ENCODE measurements around the gene TOR2A. TPM values are rescaled to one million over a fixed set of nuclear protein-coding genes. Genes with fewer than 3 reads are reported as not detected.
"Not testable (repeated sequence)": the region's sequence is repeated elsewhere in the genome, so short reads cannot be mapped to it uniquely, and the experiment has no call there.

TOR2A gene
- total RNA-seq, 1 experiment from 2014 or later: 27.7 TPM

DNA sequence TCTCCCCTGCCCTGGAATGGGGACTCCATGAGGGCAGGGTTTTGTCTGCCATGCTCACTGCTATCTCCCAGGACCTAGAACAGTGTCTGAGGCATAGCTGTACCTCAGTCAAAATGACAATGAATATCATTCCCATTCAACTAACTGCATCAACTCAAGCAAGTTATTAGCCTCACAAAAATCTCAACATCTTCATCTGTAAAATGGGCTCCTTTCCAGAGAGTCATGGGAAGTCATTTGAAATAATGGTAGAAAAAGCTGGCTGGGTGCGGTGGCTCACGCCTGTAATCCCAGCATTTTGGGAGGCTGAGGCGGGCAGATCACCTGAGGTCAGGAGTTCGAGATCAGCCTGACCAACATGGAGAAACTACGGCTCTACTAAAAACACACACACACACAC, 34.0 kb upstream of the TOR2A start:
- DNase-seq (ENCODE audit: low read depth): no peak

DNA sequence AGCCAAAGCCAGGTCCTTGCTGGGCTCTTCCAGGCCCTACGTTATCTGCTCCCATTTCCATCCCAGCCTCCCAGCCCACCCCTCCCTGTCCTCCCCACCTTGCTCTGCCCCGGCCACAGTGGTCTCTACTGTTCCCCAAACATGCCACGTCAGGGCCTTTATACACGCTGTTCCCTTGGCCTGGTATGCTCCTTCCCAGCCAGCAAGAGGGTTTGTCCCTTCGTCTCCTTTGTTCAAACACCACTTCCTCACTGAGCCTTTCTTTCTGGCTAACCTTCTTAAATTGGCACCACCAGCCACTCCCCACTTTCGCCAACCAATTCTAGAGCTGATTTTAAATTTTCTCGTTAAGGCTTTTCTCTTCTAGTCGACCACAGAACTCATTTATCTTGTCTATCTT, 33.6 kb upstream of the TOR2A start:
- DNase-seq (ENCODE audit: low read depth): no peak

DNA sequence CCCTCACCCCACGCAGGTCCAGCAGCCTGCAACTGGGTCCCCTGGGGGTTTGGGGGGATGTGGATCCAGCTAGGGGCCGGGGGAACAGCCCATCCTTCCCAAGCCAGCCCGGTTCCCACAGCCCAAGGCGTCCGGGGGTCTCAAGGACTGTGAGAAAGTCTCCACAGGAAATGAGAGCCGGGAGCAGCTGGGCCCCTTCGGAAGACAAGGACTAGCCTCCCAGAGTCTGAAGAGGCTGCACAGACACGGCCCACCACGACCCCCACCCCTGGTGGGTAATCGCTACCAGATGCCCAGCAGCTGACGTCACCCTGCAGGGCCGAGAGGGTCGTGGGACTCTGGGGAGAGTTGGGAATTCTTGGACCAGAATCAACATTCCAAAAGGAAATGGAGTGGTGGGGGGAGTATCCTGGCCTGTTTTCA, 32.8 kb upstream of the TOR2A start:
- no peak for DNase-seq (ENCODE audit: low read depth)

DNA sequence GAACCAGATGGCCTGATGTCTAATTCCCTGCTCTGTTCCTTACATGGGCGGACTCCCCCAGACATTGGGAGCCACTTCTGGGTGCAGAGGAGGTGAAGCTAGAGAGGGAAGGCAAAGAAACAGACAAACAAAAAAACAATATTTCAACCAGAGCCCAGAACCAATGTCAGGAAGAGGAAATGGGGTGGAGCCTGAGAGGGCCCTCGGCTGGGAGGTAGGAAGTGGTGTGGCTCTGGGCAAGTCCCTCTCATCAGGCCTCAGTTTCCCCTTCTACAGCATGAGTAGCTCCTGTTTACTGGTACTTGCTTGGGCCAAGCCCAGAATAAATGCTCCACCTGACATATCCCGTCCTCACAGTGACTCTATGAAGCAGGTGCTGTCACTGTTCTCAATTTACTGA, 32.3 kb upstream of the TOR2A start:
- DNase-seq (ENCODE audit: low read depth): no peak

- no peak for DNase-seq (ENCODE audit: low read depth)
Measured at GRCh38 chr9:127765418-127765817, 30.3 kb upstream of the TOR2A start.

GRCh38 chr9:127763918-127764384, 28.9 kb upstream of the TOR2A start:
- DNase-seq (ENCODE audit: low read depth): peak; percentile 35

DNA sequence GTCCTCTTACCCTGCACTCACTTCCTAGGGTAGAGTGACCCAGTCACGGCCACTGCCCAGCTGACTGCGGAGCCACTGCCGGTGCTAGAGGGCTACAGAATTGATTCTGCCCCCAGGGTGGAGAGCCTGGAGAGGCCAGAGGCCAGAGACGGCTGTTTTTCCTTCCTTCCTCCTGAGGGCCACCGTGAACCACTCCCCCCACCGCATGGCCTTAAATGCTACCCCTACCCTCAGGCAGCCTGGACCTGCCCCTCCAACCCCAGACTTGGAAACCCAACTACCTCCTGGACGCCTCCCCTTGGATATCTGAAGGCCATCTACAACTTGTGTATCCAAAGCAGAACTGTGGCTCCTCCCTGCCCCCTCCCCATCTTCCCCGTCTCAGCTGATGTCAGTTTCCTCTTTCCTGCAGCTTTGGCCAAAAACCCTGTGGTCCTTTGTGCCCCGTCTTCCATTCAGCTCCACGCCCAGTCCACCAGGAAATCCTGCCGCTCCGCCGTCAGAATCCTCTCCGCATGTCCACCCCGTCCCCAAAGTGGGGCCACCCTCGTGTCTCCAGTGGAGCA, 27.1 kb upstream of the TOR2A start:
- DNase-seq (ENCODE audit: low read depth): no peak

GRCh38 chr9:127761491-127761956, 26.4 kb upstream of the TOR2A start:
- no peak for DNase-seq (ENCODE audit: low read depth)

DNA sequence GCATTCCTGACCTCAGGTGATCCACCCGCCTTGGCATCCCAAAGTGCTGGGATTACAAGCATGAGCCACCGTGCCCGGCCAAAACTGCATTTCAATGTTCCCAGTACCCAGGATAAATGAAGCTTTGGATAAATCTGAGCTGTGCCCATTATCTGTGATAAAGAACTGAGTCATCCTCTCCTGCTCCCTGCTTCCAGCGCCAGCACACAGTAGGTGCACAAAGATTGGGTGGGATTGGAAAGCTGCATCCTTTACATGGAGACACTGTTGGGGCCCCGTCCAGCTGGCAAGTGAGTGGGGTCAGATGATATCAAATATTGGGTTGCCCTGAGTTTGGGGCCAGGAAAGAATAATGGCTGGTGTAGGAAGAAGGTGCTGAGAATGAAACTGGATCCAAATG, 26.0 kb upstream of the TOR2A start:
- DNase-seq (ENCODE audit: low read depth): no peak

GRCh38 chr9:127758843-127759242, 23.7 kb upstream of the TOR2A start:
- no peak for DNase-seq (ENCODE audit: low read depth)

GRCh38 chr9:127756776-127757175, 21.7 kb upstream of the TOR2A start:
- DNase-seq (ENCODE audit: low read depth): not testable (repeated sequence)

GRCh38 chr9:127756233-127756632, 21.1 kb upstream of the TOR2A start:
- DNase-seq (ENCODE audit: low read depth): no peak

- DNase-seq (ENCODE audit: low read depth): no peak
Measured at GRCh38 chr9:127755061-127756060, 20.3 kb upstream of the TOR2A start.

GRCh38 chr9:127754099-127755060, 19.3 kb upstream of the TOR2A start:
- DNase-seq (ENCODE audit: low read depth): no peak

- DNase-seq (ENCODE audit: low read depth): no peak
Measured at GRCh38 chr9:127753622-127754021, 18.5 kb upstream of the TOR2A start.

- DNase-seq (ENCODE audit: low read depth): no peak
Measured at GRCh38 chr9:127753148-127753547, 18.1 kb upstream of the TOR2A start.

DNA sequence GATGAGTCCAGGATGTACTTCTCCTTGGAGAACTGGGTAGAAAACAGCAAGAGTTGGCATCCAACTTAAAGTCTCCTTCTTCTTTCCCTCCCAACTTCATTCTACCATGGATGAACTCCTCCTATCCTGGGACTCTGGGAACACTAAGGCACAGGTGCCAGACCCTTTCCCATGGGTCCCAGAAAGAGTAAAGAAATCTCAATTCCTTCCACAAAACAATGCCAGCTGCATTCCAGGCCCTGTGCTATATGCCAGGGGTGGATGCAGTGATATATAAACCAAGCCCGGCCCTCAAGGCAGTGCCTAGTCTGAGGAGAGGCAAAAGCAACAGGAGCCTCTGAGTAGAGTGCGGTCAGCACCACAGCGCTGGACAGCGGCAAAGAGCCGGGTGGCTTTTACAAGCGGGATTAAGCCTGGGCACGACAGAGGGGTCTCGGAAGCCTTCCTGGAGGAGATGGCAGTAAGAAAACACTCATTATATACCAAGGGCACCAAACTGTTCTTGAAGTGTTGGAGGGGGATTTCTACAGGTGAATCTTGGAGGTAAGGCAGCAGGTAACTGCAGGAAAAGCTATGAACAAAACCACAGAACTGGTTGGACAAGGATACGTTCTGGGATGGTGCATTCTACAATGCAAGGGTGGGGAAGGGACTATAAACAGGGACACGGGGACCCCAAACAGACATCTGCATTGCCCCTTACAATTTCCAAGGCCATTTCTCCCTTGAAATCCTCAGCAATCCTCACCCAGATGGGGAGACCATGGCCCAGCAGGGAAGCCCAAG, 16.4 kb upstream of the TOR2A start:
- DNase-seq (ENCODE audit: low read depth): no peak

DNA sequence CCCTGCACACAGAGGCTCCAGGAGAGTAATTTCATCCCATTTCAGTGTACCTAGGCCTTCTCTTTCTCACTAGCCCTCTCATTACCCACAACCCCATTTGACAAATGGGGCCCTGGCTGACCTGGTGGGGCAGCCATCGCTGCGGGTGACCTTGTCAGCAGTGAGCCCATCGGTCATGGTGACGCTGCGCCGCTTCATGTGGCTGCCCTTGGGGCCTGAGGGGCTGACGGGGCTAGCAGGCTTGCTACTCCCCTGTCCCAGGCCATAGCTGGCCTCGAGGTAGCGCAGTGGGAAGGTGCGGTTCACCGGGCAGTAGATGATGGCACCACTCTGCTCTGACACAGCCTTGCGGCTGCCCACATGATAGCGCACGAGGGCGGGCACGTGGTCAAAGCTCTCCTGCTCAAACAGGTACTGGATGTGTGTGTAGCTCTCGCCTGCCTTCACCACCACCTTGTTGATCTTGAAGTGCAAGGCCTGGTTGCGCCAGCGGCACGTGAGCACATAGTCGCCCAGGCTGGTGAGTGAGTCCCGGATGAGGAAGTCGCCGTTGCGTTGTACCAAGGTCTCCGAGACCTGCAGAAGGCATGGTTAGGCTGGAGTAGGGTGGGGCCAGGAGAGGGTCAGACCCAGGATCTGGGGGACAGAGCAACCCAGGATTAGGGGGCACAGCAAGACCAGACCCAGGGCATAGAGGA, 14.1 kb upstream of the TOR2A start:
- no peak for DNase-seq (ENCODE audit: low read depth)

DNA sequence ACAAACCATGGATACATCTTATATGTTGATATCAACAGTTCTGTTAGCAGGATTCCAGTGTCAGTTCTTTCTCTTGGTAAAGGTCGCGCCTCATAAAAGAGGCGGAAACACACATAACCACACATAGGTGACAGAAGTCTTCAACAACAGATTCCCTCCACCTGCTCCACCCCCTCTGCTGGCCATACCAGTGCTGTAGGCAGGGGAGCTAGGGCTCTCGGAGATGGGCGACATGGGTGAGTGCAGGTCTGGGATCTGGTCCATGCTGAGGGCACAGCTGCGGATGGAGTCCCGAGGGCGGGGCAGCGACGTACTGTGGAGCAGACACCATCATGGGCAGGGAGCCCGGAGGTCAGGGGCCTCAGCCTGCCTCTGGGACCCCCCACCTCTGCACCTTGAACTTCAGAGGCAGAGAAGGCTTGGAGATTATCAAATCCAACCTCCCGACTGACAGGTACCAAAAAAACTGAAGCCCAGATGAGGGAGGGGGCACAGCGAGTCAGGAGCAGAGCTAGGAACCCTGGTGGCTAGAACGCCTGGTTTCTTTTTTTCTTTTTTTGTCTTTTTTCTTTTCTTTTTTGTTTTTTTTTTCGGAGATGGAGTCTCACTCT, 12.0 kb upstream of the TOR2A start:
- DNase-seq (ENCODE audit: low read depth): no peak

Measured in HT1080 (cell line).